ENCODE measurements around the gene PALM2AKAP2.

- TF ChIP-seq POLR2A (IDR thresholded peaks at IDR 0.05; ENCODE audit: low read length) (no peak), GATA1 (IDR thresholded peaks at IDR 0.05; ENCODE audit: low read depth, low read length) (no peak)
These were observed 9.6 kb downstream of the PALM2AKAP2 start for GRCh38 chr9:109789556-109789955.
